ENCODE data around the gene SELENON. TPM values are rescaled to one million over a fixed set of nuclear protein-coding genes. Genes with fewer than 3 reads are reported as not detected.
A peak's percentile ranks its signal among the peaks of the same experiment; 100 is the strongest.

SELENON gene
- total RNA-seq, 1 experiment from 2014 or later: 90.9 TPM

- Histone ChIP-seq H4K91ac (ENCODE audit: insufficient read length, low read depth, low read length) (no peak overlapping the region), H3K4me1 (ENCODE audit: insufficient read depth, low read length) (no peaks in the 10 kb centered on the region), H3T11ph (ENCODE audit: low read length) (no peak overlapping the region), H3K4ac (ENCODE audit: low read depth, low read length) (no peak overlapping the region), H3K27me3 (ENCODE audit: insufficient read depth, low read length) (no peaks in the 10 kb centered on the region), H4K5ac (ENCODE audit: insufficient read length, low read depth, low read length) (no peak overlapping the region), H3K79me2 (ENCODE audit: insufficient read depth, low read length) (no peaks in the 10 kb centered on the region), H2BK20ac (ENCODE audit: low read depth, low read length, poor library complexity, severe bottlenecking) (no peak overlapping the region), H4K8ac (replicated peaks; ENCODE audit: insufficient read length, low read depth, low read length) (no peak overlapping the region), H2BK12ac (ENCODE audit: insufficient read length, low read depth, low read length) (no peak overlapping the region), H2BK15ac (ENCODE audit: low read depth, low read length) (no peak overlapping the region), H3K9ac (ENCODE audit: extremely low read depth, insufficient read length, low read length) (no peak overlapping the region), H2BK5ac (ENCODE audit: insufficient read length, low read length) (no peak overlapping the region), H3K23ac (ENCODE audit: insufficient read length, low read depth, low read length) (no peak overlapping the region), H2BK120ac (ENCODE audit: low read depth, low read length, poor library complexity, severe bottlenecking) (no peak overlapping the region), H2AFZ (ENCODE audit: low read length) (no peak overlapping the region), H4K20me1 (ENCODE audit: control insufficient read depth, insufficient read depth, insufficient read length) (peaks cover 3% of the 10 kb centered on the region), H3K23me2 (ENCODE audit: insufficient read length, low read depth, low read length, poor library complexity, severe bottlenecking) (no peaks in the 10 kb centered on the region), H3K9me3 (ENCODE audit: control insufficient read depth, low read depth, low read length) (no peaks in the 10 kb centered on the region), H3K18ac (ENCODE audit: insufficient read length, low read depth, low read length) (no peak overlapping the region), H3K27ac (ENCODE audit: insufficient read length, low read depth, low read length) (no peak overlapping the region), H3K4me2 (ENCODE audit: insufficient read depth, insufficient read length, low read length) (no peak overlapping the region), H3K56ac (ENCODE audit: insufficient read length, low read depth, low read length) (no peak overlapping the region), H3K79me1 (ENCODE audit: insufficient read depth, low read depth, low read length, poor library complexity, severe bottlenecking) (no peaks in the 10 kb centered on the region), H2AK5ac (ENCODE audit: insufficient read length, low read length) (no peak overlapping the region), H3K14ac (ENCODE audit: insufficient read depth, low read length) (no peak overlapping the region)
- no peaks in the 10 kb centered on the region; a peak in 1 of 7 replicates for H3K36me3 Mint-ChIP-seq (ENCODE audit: insufficient read depth in 1 of 3, low read depth in 3 of 3)
- peaks cover 6% of the 10 kb centered on the region for H3K27me3 Mint-ChIP-seq (ENCODE audit: low read depth)
- no CpG with 5 or more reads among the region's 3 CpGs for WGBS (ENCODE audit: extremely low coverage, insufficient read length, low lambda C conversion rate)
- no peak for TF ChIP-seq CTCF (conservative IDR thresholded peaks at IDR 0.05)
- H3K9me3 Mint-ChIP-seq: no peaks in the 10 kb centered on the region
- H3K4me1 Mint-ChIP-seq: peaks cover 36 to 53% of the 10 kb centered on the region in 2 experiments
- DNase-seq: no peak
- H3K27ac Mint-ChIP-seq: peak overlapping the region in 2 of 3 experiments; percentile 61 to 91; a peak in 2 of 7 replicates
- H3K4me3 Mint-ChIP-seq: no peak overlapping the region
Observed at GRCh38 chr1:25756215-25756614, 43.8 kb upstream of the SELENON start.

Data from H9 (cell line).